GM19043 (cell line): Measurements from ENCODE around the gene PTPRN2.
"Not testable (repeated sequence)": the region's sequence is repeated elsewhere in the genome, so short reads cannot be mapped to it uniquely, and the experiment has no call there.

Experiments
- ATAC-seq: cut with Tn5 transposase; IDR thresholded peaks from one replicate; pipeline ENCODE4 v1.9.1; 2021; ENCODE audit warnings: low read depth; ENCODE audit not compliant: unreplicated experiment

PTPRN2 gene

GRCh38 chr7:158277219-158278141 lies 310.1 kb downstream of the PTPRN2 start:
- ATAC-seq, result no peak

- no peak for ATAC-seq
Measured at GRCh38 chr7:158276414-158277218, 311.0 kb downstream of the PTPRN2 start.

- no peak for ATAC-seq
Measured at GRCh38 chr7:158275711-158276413, 311.8 kb downstream of the PTPRN2 start.

- ATAC-seq, result no peak
Measured at GRCh38 chr7:158274996-158275395, 312.6 kb downstream of the PTPRN2 start.

- no peak for ATAC-seq
Measured at GRCh38 chr7:158274404-158274811, 313.2 kb downstream of the PTPRN2 start.

- not testable (repeated sequence) for ATAC-seq
Measured at GRCh38 chr7:158273756-158274342, 313.8 kb downstream of the PTPRN2 start.

GRCh38 chr7:158273138-158273651 lies 314.4 kb downstream of the PTPRN2 start:
- no peak for ATAC-seq

- no peak for ATAC-seq
Measured at GRCh38 chr7:158272509-158273137, 315.0 kb downstream of the PTPRN2 start.

- no peak for ATAC-seq
Measured at GRCh38 chr7:158272091-158272490, 315.5 kb downstream of the PTPRN2 start.

GRCh38 chr7:158271646-158272045 lies 316.0 kb downstream of the PTPRN2 start:
- ATAC-seq, result no peak

- no peak for ATAC-seq
Measured at GRCh38 chr7:158270856-158271413, 316.7 kb downstream of the PTPRN2 start.

GRCh38 chr7:158270106-158270775 lies 317.4 kb downstream of the PTPRN2 start:
- ATAC-seq, result no peak

GRCh38 chr7:158268816-158269535 lies 318.6 kb downstream of the PTPRN2 start:
- ATAC-seq, result no peak

GRCh38 chr7:158267742-158268435 lies 319.7 kb downstream of the PTPRN2 start:
- ATAC-seq, result no peak

GRCh38 chr7:158266817-158267741 lies 320.5 kb downstream of the PTPRN2 start:
- no peak for ATAC-seq

GRCh38 chr7:158266426-158266816 lies 321.2 kb downstream of the PTPRN2 start:
- no peak for ATAC-seq

GRCh38 chr7:158265743-158266080 lies 321.9 kb downstream of the PTPRN2 start:
- no peak for ATAC-seq
